ENCODE measurements around the gene CDK5RAP2. TPM values are rescaled to one million over a fixed set of nuclear protein-coding genes. Genes with fewer than 3 reads are reported as not detected.

The CDK5RAP2 gene
- total RNA-seq, 1 donor from 2014 or later: 76.8 TPM

GRCh38 chr9:120433701-120434100, 146.3 kb downstream of the CDK5RAP2 start:
- H3K27ac Mint-ChIP-seq: no peak overlapping the region
- H3K9me3 Mint-ChIP-seq (ENCODE audit: low read depth): peaks cover 2% of the 10 kb centered on the region
- no peaks in the 10 kb centered on the region for H3K27me3 Mint-ChIP-seq
- no peak overlapping the region for H3K4me3 Mint-ChIP-seq (ENCODE audit: low read depth)
- no peaks in the 10 kb centered on the region for H3K4me1 Mint-ChIP-seq (ENCODE audit: low read depth)
- TF ChIP-seq, protein P1, sequence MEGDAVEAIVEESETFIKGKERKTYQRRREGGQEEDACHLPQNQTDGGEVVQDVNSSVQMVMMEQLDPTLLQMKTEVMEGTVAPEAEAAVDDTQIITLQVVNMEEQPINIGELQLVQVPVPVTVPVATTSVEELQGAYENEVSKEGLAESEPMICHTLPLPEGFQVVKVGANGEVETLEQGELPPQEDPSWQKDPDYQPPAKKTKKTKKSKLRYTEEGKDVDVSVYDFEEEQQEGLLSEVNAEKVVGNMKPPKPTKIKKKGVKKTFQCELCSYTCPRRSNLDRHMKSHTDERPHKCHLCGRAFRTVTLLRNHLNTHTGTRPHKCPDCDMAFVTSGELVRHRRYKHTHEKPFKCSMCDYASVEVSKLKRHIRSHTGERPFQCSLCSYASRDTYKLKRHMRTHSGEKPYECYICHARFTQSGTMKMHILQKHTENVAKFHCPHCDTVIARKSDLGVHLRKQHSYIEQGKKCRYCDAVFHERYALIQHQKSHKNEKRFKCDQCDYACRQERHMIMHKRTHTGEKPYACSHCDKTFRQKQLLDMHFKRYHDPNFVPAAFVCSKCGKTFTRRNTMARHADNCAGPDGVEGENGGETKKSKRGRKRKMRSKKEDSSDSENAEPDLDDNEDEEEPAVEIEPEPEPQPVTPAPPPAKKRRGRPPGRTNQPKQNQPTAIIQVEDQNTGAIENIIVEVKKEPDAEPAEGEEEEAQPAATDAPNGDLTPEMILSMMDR (IDR thresholded peaks at IDR 0.05; ENCODE audit: unreplicated experiment): no peak
- peaks cover 18% of the 10 kb centered on the region for H3K36me3 Mint-ChIP-seq (ENCODE audit: insufficient read depth)
- DNase-seq (ENCODE audit: low spot score, unreplicated experiment): no peak

DNA sequence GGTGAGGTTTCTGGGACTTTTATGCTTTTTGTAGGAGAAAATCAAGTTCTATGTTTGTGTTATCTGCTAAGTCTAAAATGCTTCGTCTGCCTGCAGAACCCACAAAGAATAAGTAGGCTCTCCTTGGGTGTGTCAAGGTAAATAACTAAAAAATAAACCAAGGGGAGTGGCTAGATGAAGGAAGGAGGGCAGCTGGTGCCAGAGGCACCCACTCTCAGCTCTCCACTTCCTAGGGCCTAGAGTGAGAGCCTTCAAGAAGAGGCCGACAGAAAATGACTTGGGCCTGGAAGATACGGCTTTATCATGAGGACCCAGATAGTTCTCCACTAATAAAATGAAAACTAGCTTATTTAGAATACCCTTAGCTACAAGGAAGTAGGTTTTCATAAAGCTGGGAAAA, 147.4 kb downstream of the CDK5RAP2 start:
- no peak for DNase-seq (ENCODE audit: low spot score, unreplicated experiment)
- Mint-ChIP-seq H3K36me3 (ENCODE audit: insufficient read depth) (peaks cover 19% of the 10 kb centered on the region), H3K4me1 (ENCODE audit: low read depth) (no peaks in the 10 kb centered on the region), H3K27ac (no peak overlapping the region), H3K27me3 (no peaks in the 10 kb centered on the region), H3K9me3 (ENCODE audit: low read depth) (peaks cover 2% of the 10 kb centered on the region), H3K4me3 (ENCODE audit: low read depth) (no peak overlapping the region)
- TF ChIP-seq, protein P1 (IDR thresholded peaks at IDR 0.05; ENCODE audit: unreplicated experiment): no peak

DNA sequence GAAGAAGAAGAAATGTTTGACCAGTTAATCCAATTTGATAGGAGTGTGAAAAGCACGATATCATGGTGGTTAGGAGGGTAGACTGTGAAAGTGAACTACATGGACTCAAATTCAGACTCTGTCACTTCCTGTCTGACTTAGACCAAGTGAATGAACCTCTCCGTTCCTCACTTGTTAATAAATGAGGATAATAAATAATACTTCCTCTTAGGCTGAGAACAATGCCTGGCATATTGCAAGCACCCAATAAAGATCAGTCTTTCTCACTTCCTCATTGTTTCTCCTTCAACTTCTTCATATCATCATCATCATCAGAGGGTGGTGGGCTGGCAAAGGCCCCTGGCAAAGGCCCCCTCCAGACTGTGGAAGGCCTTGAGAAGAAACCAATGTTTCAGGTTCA, 148.7 kb downstream of the CDK5RAP2 start:
- no peaks in the 10 kb centered on the region for H3K4me1 Mint-ChIP-seq (ENCODE audit: low read depth)
- peaks cover 19% of the 10 kb centered on the region for H3K36me3 Mint-ChIP-seq (ENCODE audit: insufficient read depth)
- peaks cover 2% of the 10 kb centered on the region for H3K9me3 Mint-ChIP-seq (ENCODE audit: low read depth)
- DNase-seq (ENCODE audit: low spot score, unreplicated experiment): no peak
- H3K4me3 Mint-ChIP-seq (ENCODE audit: low read depth): no peak overlapping the region
- no peaks in the 10 kb centered on the region for H3K27me3 Mint-ChIP-seq
- TF ChIP-seq, protein P1 (IDR thresholded peaks at IDR 0.05; ENCODE audit: unreplicated experiment): no peak
- H3K27ac Mint-ChIP-seq: no peak overlapping the region

DNA sequence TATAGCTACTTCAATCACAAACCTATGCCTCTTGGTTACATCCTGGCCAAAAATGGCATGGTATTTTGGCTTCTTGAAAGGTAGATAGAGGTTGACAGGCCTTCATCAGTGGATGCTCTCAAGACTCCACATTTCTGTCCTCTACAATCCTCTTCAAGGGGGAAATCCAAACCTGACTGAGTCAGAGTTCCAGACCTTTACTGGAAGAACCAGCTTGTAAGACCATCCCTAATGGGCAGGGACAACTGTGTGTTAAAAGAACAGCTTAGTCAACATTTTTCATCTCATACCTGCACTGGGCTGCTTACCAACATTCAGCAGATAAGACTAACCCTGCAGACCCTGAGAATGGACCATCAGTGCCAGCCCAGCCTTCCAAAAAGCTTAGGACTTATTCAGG, 155.7 kb downstream of the CDK5RAP2 start:
- no peaks in the 10 kb centered on the region for H3K27me3 Mint-ChIP-seq
- H3K27ac Mint-ChIP-seq: no peak overlapping the region
- H3K4me3 Mint-ChIP-seq (ENCODE audit: low read depth): no peak overlapping the region
- H3K4me1 Mint-ChIP-seq (ENCODE audit: low read depth): no peaks in the 10 kb centered on the region
- TF ChIP-seq, protein P1 (IDR thresholded peaks at IDR 0.05; ENCODE audit: unreplicated experiment): no peak
- no peak for DNase-seq (ENCODE audit: low spot score, unreplicated experiment)
- H3K36me3 Mint-ChIP-seq (ENCODE audit: insufficient read depth): peaks cover 18% of the 10 kb centered on the region
- H3K9me3 Mint-ChIP-seq (ENCODE audit: low read depth): no peaks in the 10 kb centered on the region

DNA sequence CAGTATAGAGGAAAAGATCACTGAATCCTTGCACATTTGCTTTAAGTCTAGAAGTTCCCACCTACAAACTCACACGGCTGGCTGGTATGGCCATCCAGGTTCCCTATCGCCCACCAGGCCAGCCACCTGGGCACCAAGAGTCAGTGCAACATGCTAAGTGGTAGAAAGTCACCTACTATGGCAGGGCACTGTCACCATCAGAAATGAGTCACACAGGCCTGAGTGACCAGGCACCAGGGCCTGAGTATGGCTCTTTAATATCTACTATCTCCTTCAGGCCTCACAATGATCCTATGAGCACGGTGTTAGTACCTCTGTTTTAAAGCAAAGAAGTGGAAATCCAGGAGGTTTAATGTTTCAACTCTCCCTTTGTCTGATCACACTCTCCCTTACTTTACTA, 156.2 kb downstream of the CDK5RAP2 start:
- DNase-seq (ENCODE audit: low spot score, unreplicated experiment): no peak
- H3K4me1 Mint-ChIP-seq (ENCODE audit: low read depth): no peaks in the 10 kb centered on the region
- H3K9me3 Mint-ChIP-seq (ENCODE audit: low read depth): no peaks in the 10 kb centered on the region
- H3K27ac Mint-ChIP-seq: no peak overlapping the region
- H3K4me3 Mint-ChIP-seq (ENCODE audit: low read depth): no peak overlapping the region
- H3K27me3 Mint-ChIP-seq: no peaks in the 10 kb centered on the region
- peaks cover 18% of the 10 kb centered on the region for H3K36me3 Mint-ChIP-seq (ENCODE audit: insufficient read depth)
- TF ChIP-seq, protein P1 (IDR thresholded peaks at IDR 0.05; ENCODE audit: unreplicated experiment): no peak
